Osteoblast (primary cell): ENCODE measurements around the gene NARF. TPM values are rescaled to one million over a fixed set of nuclear protein-coding genes. Genes with fewer than 3 reads are reported as not detected.
A peak's percentile ranks its signal among the peaks of the same experiment; 100 is the strongest.

Experiments used
- DNase-seq: peaks from one replicate; pipeline ENCODE4 v3.0.0; 2011; ENCODE audit warnings: low spot score, mixed read lengths; ENCODE audit not compliant: insufficient read length; ENCODE audit errors: missing footprints
- H2AFZ ChIP-seq: 2 replicates; pipeline ENCODE4 v1.6.0; 2011; ENCODE audit warnings: mild to moderate bottlenecking, low read length
- H3K27ac ChIP-seq: 2 replicates; pipeline ENCODE4 v1.5.1; 2011; ENCODE audit warnings: mild to moderate bottlenecking, low read depth, low read length, moderate library complexity
- H3K27me3 ChIP-seq: 2 replicates; pipeline ENCODE4 v1.6.0; 2012; ENCODE audit warnings: mild to moderate bottlenecking, control low read depth, inconsistent platforms, low read length, moderate library complexity; ENCODE audit not compliant: insufficient read depth
- H3K36me3 ChIP-seq: 2 replicates; pipeline ENCODE4 v1.5.1; 2011; ENCODE audit warnings: mild to moderate bottlenecking, low read length, control low read depth, moderate library complexity; ENCODE audit not compliant: insufficient read depth
- H3K4me1 ChIP-seq: 2 replicates; pipeline ENCODE4 v1.5.1; 2011; ENCODE audit warnings: mild to moderate bottlenecking, low read length, control low read depth, moderate library complexity; ENCODE audit not compliant: insufficient read depth
- H3K4me2 ChIP-seq: 2 replicates; pipeline ENCODE4 v1.6.0; 2011; ENCODE audit warnings: mild to moderate bottlenecking, low read length; ENCODE audit not compliant: insufficient read depth
- H3K4me3 ChIP-seq: fragments of 200-600 bp; sonication (generic); 3 replicates; pipeline ENCODE4 v1.5.1; 2012; ENCODE audit warnings: mild to moderate bottlenecking, low read length, inconsistent platforms; ENCODE audit not compliant: insufficient read depth
- H3K79me2 ChIP-seq: 2 replicates; pipeline ENCODE4 v1.6.0; 2012; ENCODE audit warnings: mild to moderate bottlenecking, low read length, control low read depth, inconsistent platforms; ENCODE audit not compliant: insufficient read depth
- H3K9me3 ChIP-seq: 2 replicates; pipeline ENCODE4 v1.5.1; 2011; ENCODE audit warnings: low read depth, low read length, control low read depth
- H4K20me1 ChIP-seq: 2 replicates; pipeline ENCODE4 v1.6.0; 2012; ENCODE audit warnings: mild to moderate bottlenecking, low read length, control low read depth; ENCODE audit not compliant: insufficient read depth
- total RNA-seq: library from RNA; depleted of rRNA; stranded (reverse); fragments of >200 nt; gene quantifications from 2 replicates; pipeline ENCODE4 v1.2.3, GENCODE V29; 2012
- TF ChIP-seq, protein P1 (sequence below): IDR thresholded peaks from 2 replicates; pipeline ENCODE4 v1.5.1; 2011; ENCODE audit warnings: mild to moderate bottlenecking, low read depth, low read length, moderate library complexity; ENCODE audit errors: extremely low read depth

Gene NARF
- total RNA-seq, 1 donor, result 34.4 TPM

DNA sequence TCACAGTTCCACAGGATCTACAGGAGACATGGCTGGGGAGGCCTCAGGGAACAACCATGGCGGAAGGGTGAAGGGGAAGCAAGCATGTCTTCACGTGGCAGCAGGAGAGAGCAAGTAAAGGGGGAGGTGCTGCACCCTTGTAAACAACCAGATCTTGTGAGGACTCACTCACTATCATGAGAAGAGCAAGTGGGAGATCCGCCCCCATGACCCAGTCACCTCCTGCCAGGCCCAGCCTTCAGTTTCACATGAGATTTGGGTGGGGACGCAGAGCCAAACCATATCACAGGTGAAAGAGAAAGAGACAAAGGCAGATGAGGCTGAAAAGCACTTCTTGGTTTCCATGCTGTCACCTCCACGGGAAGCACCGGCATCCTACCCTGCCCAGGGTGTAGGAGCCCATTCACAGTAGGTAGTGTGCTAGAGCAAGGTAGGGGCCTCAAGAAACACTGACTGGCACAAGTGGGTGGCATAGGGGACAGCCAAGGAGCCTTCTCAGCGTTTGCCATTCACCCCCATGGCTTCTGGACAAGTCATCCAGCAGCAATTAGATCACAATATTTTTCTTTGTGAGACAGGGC is 6.6 kb downstream of the NARF start:
- peaks cover 48% of the 10 kb centered on the region for H3K36me3 ChIP-seq
- TF ChIP-seq, protein P1, sequence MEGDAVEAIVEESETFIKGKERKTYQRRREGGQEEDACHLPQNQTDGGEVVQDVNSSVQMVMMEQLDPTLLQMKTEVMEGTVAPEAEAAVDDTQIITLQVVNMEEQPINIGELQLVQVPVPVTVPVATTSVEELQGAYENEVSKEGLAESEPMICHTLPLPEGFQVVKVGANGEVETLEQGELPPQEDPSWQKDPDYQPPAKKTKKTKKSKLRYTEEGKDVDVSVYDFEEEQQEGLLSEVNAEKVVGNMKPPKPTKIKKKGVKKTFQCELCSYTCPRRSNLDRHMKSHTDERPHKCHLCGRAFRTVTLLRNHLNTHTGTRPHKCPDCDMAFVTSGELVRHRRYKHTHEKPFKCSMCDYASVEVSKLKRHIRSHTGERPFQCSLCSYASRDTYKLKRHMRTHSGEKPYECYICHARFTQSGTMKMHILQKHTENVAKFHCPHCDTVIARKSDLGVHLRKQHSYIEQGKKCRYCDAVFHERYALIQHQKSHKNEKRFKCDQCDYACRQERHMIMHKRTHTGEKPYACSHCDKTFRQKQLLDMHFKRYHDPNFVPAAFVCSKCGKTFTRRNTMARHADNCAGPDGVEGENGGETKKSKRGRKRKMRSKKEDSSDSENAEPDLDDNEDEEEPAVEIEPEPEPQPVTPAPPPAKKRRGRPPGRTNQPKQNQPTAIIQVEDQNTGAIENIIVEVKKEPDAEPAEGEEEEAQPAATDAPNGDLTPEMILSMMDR, result no peak

DNA sequence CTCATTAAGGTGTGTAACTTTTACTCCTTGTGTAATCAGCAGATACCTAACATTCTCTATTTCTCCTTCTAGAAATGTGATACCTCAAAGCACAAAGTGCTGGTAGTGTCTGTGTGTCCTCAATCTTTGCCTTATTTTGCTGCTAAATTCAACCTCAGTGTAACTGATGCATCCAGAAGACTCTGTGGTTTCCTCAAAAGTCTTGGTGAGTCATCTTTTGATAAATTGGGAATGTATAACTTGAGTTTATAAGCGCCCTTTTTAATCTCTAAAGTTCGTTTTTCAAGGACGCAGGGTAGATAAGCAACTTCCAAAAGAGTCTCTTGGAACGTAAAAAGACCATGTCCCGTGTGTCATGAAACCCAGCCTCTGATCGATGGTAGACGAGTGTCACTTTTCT is 10.2 kb downstream of the NARF start:
- Histone ChIP-seq H3K27ac (no peak overlapping the region), H2AFZ (no peak overlapping the region), H4K20me1 (no peaks in the 10 kb centered on the region), H3K36me3 (peaks cover 40% of the 10 kb centered on the region), H3K4me2 (no peak overlapping the region), H3K79me2 (no peaks in the 10 kb centered on the region), H3K9me3 (no peaks in the 10 kb centered on the region), H3K4me1 (no peaks in the 10 kb centered on the region), H3K27me3 (no peaks in the 10 kb centered on the region), H3K4me3 (no peak overlapping the region)
- TF ChIP-seq, protein P1, result no peak
- DNase-seq, result peak; percentile 47

More for the DNA sequence above, 6.6 kb downstream of the NARF start:
- no peaks in the 10 kb centered on the region for H3K79me2 ChIP-seq
- no peaks in the 10 kb centered on the region for H3K4me1 ChIP-seq
- H3K4me2 ChIP-seq, result no peak overlapping the region
- H3K9me3 ChIP-seq, result no peaks in the 10 kb centered on the region
- DNase-seq, result no peak
- H4K20me1 ChIP-seq, result no peaks in the 10 kb centered on the region
- no peak overlapping the region for H3K27ac ChIP-seq
- no peak overlapping the region for H2AFZ ChIP-seq
- no peak overlapping the region for H3K4me3 ChIP-seq
- no peaks in the 10 kb centered on the region for H3K27me3 ChIP-seq

DNA sequence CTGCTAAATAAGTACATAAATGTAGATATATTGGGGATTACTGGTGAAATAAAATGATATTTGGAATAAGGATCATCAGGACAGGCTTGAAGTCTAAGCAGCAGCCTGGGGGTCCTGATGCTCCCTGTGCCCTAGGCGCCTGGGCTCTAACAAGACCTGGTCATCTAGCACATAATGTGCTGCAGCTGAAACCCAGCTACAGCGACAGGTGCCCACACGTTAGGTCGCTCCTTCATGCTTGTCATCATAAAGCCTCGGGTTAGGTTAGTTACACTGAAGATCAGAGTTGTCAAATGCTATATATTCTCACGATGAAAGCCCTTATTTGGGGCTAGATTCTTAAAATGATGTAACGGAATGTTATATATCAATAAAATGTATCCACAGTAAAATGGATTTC is 11.5 kb downstream of the NARF start:
- H3K4me1 ChIP-seq, result no peaks in the 10 kb centered on the region
- TF ChIP-seq, protein P1, result no peak
- no peaks in the 10 kb centered on the region for H3K27me3 ChIP-seq
- no peak overlapping the region for H3K4me2 ChIP-seq
- no peaks in the 10 kb centered on the region for H3K79me2 ChIP-seq
- no peak overlapping the region for H2AFZ ChIP-seq
- no peaks in the 10 kb centered on the region for H3K9me3 ChIP-seq
- no peak overlapping the region for H3K4me3 ChIP-seq
- peak; percentile 23 for DNase-seq
- no peak overlapping the region for H3K27ac ChIP-seq
- H4K20me1 ChIP-seq, result no peaks in the 10 kb centered on the region
- H3K36me3 ChIP-seq, result peaks cover 31% of the 10 kb centered on the region

DNA sequence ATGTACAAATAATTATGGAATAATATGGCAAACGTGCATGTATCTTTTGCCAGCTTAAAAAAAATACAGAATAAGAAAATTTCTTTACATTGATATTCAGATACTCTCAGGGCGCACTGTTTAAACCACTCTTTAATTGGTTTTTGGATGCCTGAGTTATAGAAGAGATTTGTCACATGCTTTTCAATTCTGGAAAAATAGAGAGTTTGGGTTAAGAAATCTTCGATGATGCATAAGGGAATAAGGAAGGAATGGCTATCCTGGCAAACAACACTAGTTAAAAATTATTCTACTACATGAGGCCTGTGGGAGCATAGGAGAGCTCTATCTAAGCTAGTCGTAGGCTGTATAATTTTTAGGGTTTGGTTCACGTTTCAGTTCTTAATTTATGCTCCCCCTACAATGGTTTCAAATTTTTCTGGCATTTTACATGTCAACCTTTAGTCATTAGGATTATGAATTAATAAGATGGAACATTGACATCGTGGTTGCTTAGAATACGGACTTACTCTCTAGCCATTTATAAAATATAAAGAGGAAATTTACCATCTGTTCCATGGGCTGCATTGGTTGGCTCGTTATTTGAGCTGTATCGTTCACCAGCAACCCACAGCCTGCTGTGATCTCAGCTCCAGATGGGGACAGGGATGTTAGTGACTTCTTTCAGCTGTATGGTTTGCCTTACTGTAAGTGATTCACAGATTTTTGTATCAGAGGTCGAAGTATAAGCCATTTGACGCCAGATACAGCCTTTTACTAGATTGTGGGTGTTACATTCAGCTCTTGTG is 15.9 kb downstream of the NARF start:
- H3K4me3 ChIP-seq, result no peak overlapping the region
- no peaks in the 10 kb centered on the region for H3K27me3 ChIP-seq
- no peak overlapping the region for H3K27ac ChIP-seq
- H3K4me2 ChIP-seq, result no peak overlapping the region
- H3K79me2 ChIP-seq, result no peaks in the 10 kb centered on the region
- no peaks in the 10 kb centered on the region for H3K9me3 ChIP-seq
- H2AFZ ChIP-seq, result no peak overlapping the region
- peaks cover 16% of the 10 kb centered on the region for H3K36me3 ChIP-seq
- peak; percentile 21 for DNase-seq
- TF ChIP-seq, protein P1, result no peak
- peaks cover 2% of the 10 kb centered on the region for H4K20me1 ChIP-seq
- no peaks in the 10 kb centered on the region for H3K4me1 ChIP-seq
